HG02938 (cell line): ENCODE measurements around the gene EHF.
"Not testable (repeated sequence)": the region's sequence is repeated elsewhere in the genome, so short reads cannot be mapped to it uniquely, and the experiment has no call there.

ENCODE experiments used
- ATAC-seq: cut with Tn5 transposase; IDR thresholded peaks from one replicate; pipeline ENCODE4 v1.9.1; 2021; ENCODE audit warnings: mild to moderate bottlenecking, moderate library complexity; ENCODE audit not compliant: unreplicated experiment

The EHF gene

GRCh38 chr11:34620820-34621792 is at the start of gene EHF:
EHF (plus strand) TSS chr11:34621093; CDS start chr11:34642631, 21,538 bp downstream.
- no peak for ATAC-seq

GRCh38 chr11:34573537-34573936 is 47.4 kb upstream of the EHF start:
- no peak for ATAC-seq

- no peak for ATAC-seq
Measured at GRCh38 chr11:34575261-34575660, 45.6 kb upstream of the EHF start.

- no peak for ATAC-seq
Measured at GRCh38 chr11:34575671-34576070, 45.2 kb upstream of the EHF start.

- ATAC-seq = no peak
Measured at GRCh38 chr11:34576331-34576730, 44.6 kb upstream of the EHF start.

- no peak for ATAC-seq
Measured at GRCh38 chr11:34583818-34584217, 37.1 kb upstream of the EHF start.

- ATAC-seq = peak; percentile 53
Measured at GRCh38 chr11:34585304-34585734, 35.6 kb upstream of the EHF start.

GRCh38 chr11:34585735-34586487 is 35.0 kb upstream of the EHF start:
- peak; percentile 88 for ATAC-seq

- no peak for ATAC-seq
Measured at GRCh38 chr11:34586488-34587281, 34.2 kb upstream of the EHF start.

GRCh38 chr11:34587282-34587677 is 33.6 kb upstream of the EHF start:
- ATAC-seq = no peak

GRCh38 chr11:34588023-34588422 is 32.9 kb upstream of the EHF start:
- no peak for ATAC-seq

GRCh38 chr11:34588701-34589100 is 32.2 kb upstream of the EHF start:
- no peak for ATAC-seq

- ATAC-seq = not testable (repeated sequence)
Measured at GRCh38 chr11:34589177-34589576, 31.7 kb upstream of the EHF start.

- ATAC-seq = no peak
Measured at GRCh38 chr11:34593085-34593484, 27.8 kb upstream of the EHF start.

- no peak for ATAC-seq
Measured at GRCh38 chr11:34594603-34595002, 26.3 kb upstream of the EHF start.

GRCh38 chr11:34595391-34595790 is 25.5 kb upstream of the EHF start:
- no peak for ATAC-seq

- ATAC-seq = no peak
Measured at GRCh38 chr11:34595960-34596644, 24.8 kb upstream of the EHF start.

- ATAC-seq = no peak
Measured at GRCh38 chr11:34599406-34599945, 21.4 kb upstream of the EHF start.

- no peak for ATAC-seq
Measured at GRCh38 chr11:34600339-34601084, 20.4 kb upstream of the EHF start.

GRCh38 chr11:34601085-34601444 is 19.8 kb upstream of the EHF start:
- no peak for ATAC-seq
